ENCODE results near the gene RABGAP1L.

RABGAP1L gene

GRCh38 chr1:174376030-174376429 lies 216.7 kb downstream of the RABGAP1L start:
- POLR2A ChIA-PET, result no interaction called here
- TF ChIP-seq CTCF (IDR thresholded peaks at IDR 0.05; ENCODE audit: control extremely low read depth, extremely low read depth, low read depth, missing control alignments), result no peak
- CTCF ChIA-PET, result no interaction called here
- DNase-seq (ENCODE audit: extremely low spot score), result no peak

- CTCF ChIA-PET, result no interaction called here
Observed at GRCh38 chr1:174391716-174392115, 232.4 kb downstream of the RABGAP1L start.

GRCh38 chr1:174393885-174394284 lies 234.6 kb downstream of the RABGAP1L start:
- TF ChIP-seq CTCF (IDR thresholded peaks at IDR 0.05; ENCODE audit: control extremely low read depth, extremely low read depth, low read depth, missing control alignments), result no peak
- ChIA-PET CTCF (interaction anchor here (1.1 kb wide), 1 partner anchor 20 kb away, joined by 3 read pairs; no protein-coding TSS in a partner anchor), POLR2A (no interaction called here)
- no peak for DNase-seq (ENCODE audit: extremely low spot score)

More at GRCh38 chr1:174391716-174392115, 232.4 kb downstream of the RABGAP1L start:
- no peak for DNase-seq (ENCODE audit: extremely low spot score)
- no peak for TF ChIP-seq CTCF (IDR thresholded peaks at IDR 0.05; ENCODE audit: control extremely low read depth, extremely low read depth, low read depth, missing control alignments)
- POLR2A ChIA-PET, result no interaction called here

- ChIA-PET POLR2A (no interaction called here), CTCF (interaction anchor here (0.7 to 1.3 kb wide), 2 partner anchors 12 to 55 kb away, joined by 3 read pairs; no protein-coding TSS in a partner anchor)
- no peak for TF ChIP-seq CTCF (IDR thresholded peaks at IDR 0.05; ENCODE audit: control extremely low read depth, extremely low read depth, low read depth, missing control alignments)
- no peak for DNase-seq (ENCODE audit: extremely low spot score)
Observed at GRCh38 chr1:174397261-174397660, 237.9 kb downstream of the RABGAP1L start.

GRCh38 chr1:174398246-174398645 lies 238.9 kb downstream of the RABGAP1L start:
- TF ChIP-seq CTCF (IDR thresholded peaks at IDR 0.05; ENCODE audit: control extremely low read depth, extremely low read depth, low read depth, missing control alignments), result no peak
- DNase-seq (ENCODE audit: extremely low spot score), result no peak
- POLR2A ChIA-PET, result no interaction called here
- CTCF ChIA-PET, result interaction anchor here (1.3 kb wide), 1 partner anchor 54 kb away, joined by 3 read pairs; no protein-coding TSS in a partner anchor

- POLR2A ChIA-PET, result no interaction called here
- no peak for TF ChIP-seq CTCF (IDR thresholded peaks at IDR 0.05; ENCODE audit: control extremely low read depth, extremely low read depth, low read depth, missing control alignments)
- DNase-seq (ENCODE audit: extremely low spot score), result no peak
- CTCF ChIA-PET, result interaction anchor here (1.1 kb wide), 1 partner anchor 137 kb away, joined by 3 read pairs; no protein-coding TSS in a partner anchor
Observed at GRCh38 chr1:174399211-174399610, 239.9 kb downstream of the RABGAP1L start.
